HG03558 (cell line): Measurements from ENCODE around the gene C19orf47.

Source experiments
- ATAC-seq: cut with Tn5 transposase; IDR thresholded peaks from one replicate; pipeline ENCODE4 v1.9.1; 2021; ENCODE audit warnings: moderate number of reproducible peaks; ENCODE audit not compliant: unreplicated experiment; ENCODE audit errors: extremely low read depth

C19orf47 gene

DNA sequence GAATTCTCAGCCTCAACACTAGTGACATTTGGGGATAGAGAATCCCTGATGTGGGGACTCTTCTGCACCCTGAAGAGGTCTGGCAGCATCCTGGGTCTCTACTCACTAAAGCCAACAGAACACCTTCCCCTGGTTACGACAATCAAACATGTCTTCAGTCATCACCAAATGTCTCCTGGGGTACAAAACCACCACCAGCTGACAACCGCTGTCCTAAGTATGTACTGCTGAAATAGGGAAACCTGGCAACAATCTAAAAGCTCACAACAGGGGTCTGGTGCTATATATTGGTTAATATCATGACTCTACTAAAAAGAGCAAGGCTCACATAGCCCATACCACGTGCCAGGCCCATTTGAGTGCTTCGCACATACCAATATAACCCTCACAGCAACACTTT is 76.5 kb downstream of the C19orf47 start:
- ATAC-seq, result no peak

DNA sequence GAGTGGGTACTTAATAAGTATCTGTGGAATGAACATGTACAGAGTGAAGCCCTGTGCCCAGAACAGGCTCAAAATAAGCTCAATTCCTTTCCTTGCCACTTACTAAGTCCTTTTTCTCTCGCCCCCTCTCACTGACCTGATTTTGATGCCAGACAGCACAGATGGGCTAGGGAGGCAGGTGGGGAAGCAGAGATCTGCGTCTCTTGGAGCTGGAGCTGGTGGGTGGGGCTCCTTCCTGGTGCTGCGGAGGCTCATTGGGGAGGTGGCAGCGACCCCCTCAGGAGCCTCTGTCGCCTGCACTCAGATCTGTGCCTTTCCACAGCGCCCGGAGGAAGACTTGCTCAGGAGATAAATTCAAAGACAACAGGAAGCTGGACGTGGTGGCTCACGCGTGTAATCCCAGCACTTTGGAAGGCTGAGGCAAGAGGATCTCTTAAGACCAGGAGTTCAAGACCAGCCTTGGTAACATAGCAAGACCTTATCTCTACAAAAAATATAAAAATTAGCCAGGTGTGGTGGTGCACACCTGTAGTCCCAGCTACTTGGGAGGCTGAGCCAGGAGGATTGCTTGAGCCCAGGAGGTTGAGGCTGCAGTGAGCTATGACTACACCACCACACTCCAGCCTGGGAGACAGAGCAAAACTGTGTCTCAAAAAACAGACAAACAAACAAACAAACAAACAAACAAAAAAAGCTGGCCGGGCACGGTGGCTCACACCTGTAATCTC is 77.7 kb downstream of the C19orf47 start:
- no peak for ATAC-seq
